ENCODE results near the gene H2BW2.
"Not testable (repeated sequence)": the region's sequence is repeated elsewhere in the genome, so short reads cannot be mapped to it uniquely, and the experiment has no call there.

H2BW2 gene

DNA sequence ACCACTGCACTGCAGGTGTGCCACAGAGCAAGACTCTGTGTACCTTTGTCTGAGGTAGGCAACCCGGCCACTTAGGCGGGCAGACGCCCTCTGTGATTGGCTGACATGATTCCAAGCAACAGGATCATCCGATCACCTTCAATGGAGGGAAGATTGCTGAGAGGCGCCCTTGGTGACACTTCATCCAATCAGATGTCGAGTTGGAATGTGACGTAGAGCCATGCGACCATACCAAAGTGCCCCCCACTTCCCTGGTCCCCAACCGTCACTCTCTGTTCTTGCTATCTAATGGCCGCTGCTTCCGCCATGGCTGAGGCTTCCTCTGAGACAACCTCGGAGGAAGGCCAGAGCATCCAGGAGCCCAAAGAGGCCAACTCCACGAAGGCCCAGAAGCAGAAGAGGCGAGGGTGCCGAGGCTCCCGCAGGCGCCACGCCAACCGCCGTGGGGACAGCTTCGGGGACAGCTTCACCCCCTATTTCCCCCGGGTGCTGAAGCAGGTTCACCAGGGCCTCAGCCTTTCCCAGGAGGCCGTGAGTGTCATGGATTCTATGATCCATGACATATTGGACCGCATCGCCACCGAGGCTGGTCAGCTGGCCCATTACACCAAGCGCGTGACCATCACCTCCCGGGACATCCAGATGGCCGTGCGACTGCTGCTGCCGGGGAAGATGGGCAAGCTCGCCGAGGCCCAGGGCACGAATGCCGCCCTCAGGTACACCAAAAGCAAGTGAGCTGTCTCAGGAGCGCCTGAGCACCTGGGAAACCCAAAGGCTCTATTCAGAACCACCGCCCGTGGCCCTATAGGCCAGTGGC is at the start of gene H2BW2:
Gene H2BW2 (plus strand): TSS at position 268 of the 817 bp plus-strand sequence. CDS start 39 bp downstream, at position 307.
- DNase-seq: no peak

GRCh38 chrX:103999234-103999633 is 40.5 kb upstream of the H2BW2 start:
- no peak for DNase-seq

GRCh38 chrX:104008831-104009230 is 30.9 kb upstream of the H2BW2 start:
- no peak for DNase-seq

- DNase-seq: no peak
These were observed 26.6 kb upstream of the H2BW2 start for GRCh38 chrX:104013158-104013557.

DNA sequence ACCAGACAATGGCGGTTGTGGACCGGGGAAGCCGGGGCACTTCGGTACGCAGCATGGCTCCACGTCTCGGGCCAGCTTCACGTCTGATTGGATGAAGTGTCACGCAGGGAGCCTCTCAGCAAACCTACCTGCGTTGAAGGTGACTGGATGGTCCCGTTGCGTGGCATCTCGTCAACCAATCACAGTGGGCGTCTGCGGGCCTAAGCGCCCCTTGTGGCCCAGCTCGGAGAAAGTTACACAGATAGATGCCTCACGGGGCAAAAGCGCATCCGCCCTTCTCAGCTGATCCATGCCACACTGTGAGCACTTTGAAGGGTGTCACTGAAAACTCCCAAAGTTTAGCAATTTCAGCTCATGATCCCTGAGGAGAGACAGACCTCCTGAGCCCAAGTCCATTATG is 26.1 kb upstream of the H2BW2 start, which contains the start of gene H2BW1:
Gene H2BW1 (minus strand): TSS at position 103 of the 400 bp plus-strand sequence. CDS start 132 bp downstream, outside the sequence.
- DNase-seq: no peak

DNA sequence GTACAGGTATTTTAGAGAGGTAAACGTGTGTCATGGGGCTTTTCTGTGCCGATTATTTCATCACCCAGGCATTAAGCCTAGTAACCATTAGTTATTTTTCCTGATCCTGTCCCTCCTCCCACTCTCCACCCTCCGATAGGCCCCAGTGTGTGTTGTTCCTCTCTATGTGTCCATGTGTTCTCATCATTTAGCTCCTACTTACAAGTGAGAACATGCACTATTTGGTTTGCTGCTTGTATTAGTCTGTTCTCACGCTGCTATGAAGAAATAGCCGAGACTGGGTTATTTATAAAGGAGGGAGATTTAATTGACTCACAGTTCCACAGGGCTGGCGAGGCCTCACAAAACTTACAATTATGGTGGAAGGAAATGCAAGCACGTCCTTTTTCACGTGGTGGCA is 24.2 kb upstream of the H2BW2 start:
- not testable (repeated sequence) for DNase-seq

- DNase-seq: no peak
These were observed 21.6 kb upstream of the H2BW2 start for GRCh38 chrX:104018126-104018525.

DNA sequence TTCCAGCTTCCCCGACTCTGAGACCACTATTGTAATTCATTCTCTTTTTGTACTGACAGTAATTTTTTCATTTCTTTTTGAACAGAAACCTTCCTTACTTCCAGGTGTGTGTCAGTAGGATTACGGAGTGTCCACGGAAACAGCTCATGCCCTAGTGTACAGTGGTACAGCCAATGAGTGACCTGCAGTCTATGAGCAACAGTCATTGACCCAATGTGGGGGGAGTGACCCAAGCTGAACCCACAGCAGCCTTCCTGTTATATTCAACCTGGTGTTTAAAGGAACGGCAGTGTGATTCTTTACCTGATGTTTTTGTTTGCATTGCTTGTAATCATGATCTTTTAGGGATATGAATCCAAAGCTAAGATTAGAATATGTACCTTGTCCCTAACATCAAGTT is 1.2 kb downstream of the H2BW2 start:
- DNase-seq: no peak

GRCh38 chrX:104045642-104046041 is 5.9 kb downstream of the H2BW2 start:
- DNase-seq: no peak

- DNase-seq: no peak
These were observed 7.4 kb downstream of the H2BW2 start for GRCh38 chrX:104047171-104047570.

- not testable (repeated sequence) for DNase-seq
These were observed 15.2 kb downstream of the H2BW2 start for GRCh38 chrX:104054956-104055355.

- DNase-seq: not testable (repeated sequence)
These were observed 22.9 kb downstream of the H2BW2 start for GRCh38 chrX:104062636-104063035.

DNA sequence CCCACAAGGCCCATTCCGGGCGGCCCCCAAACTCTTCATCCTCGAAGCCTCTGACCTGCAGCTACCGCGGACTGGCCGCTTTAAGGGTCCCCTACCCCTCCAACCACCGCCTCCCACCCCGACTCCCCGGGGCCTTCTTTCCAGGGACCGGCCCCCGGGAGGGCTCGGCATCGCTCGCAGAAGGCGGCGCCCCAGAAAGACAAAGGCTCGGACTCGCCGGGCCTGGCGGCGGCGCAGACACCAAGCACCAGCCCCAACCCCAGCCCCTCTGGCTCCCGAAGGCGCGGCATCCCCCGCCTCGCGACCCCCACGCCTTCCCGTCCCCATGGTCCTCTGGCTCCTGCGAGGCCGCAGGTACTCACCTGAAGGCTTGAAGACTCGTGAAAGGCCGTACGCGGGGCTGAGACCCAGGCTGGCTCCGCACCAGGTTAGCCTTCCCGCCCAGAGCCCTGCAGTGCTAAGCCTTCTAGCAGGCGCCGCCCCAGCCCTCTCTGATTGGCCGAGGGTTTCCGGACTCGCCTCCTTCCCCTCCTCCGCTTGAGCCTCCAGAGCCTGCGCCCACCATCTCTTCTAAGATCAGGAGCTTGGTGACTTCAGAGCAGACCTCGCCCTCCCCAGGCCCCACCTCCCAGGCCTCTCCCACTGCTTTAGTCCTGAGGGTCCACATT is 36.2 kb downstream of the H2BW2 start, which contains the start of gene TMSB15C:
Gene TMSB15C (minus strand): TSS at position 459 of the 668 bp plus-strand sequence.
- not testable (repeated sequence) for DNase-seq

GRCh38 chrX:104077854-104078253 is 38.1 kb downstream of the H2BW2 start:
- DNase-seq: not testable (repeated sequence)

GRCh38 chrX:104084063-104084462 is 44.3 kb downstream of the H2BW2 start:
- no peak for DNase-seq

DNA sequence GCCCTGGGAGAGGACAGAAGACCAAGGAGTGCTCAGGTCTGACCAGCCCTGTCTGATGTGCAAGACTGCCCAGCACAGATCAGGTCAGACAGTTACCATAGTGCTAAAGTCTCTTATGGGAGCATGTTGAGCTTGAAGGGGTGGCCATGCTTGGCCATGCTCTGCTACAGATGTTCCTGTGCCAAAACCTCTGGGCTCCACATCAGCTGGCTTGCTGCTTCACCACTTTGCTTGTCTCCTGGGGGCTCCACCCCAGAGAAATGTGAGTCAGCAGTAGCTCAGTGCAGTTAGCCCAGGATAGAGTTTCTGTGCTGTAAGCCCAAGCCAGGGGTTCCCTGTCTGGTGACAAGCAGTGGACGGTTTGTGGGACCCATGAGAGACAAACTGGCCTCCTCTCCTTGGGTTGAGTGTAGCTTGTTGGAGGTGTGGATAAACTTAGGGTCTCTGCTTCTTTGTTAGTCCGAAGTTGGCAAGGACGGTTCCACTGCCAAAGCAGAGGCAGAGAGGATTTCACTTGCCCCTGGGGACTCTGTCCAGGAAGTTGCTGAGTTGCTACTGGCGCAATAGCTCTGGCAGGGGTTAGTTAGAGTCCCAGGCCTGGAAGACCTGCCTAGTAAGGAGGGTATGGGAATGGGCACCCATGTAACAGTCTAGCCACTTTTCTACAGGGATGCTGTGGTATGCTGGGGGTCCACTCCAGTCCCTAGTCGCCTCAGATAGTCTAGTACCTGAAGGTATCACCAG is 45.0 kb downstream of the H2BW2 start:
- no peak for DNase-seq

DNA sequence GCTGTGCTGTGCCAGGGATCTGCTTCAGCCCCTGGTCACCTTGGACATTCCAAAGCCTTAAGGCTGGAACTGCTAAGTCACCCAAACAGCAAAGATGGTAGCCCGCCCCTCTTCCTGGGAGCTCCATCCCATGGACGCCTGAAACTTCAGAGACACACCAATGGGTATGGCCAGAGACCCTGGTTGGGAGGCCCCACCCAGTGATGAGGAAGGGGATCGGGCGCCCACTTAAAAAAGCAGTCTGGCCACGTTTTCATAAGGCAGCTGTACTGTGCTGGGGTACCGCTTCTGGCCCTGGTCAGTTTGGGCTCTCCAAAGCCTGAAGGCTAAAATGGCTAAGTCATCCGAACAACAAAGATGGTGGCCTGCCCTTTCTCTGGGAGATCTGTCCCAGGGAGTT is 45.7 kb downstream of the H2BW2 start:
- no peak for DNase-seq

DNA sequence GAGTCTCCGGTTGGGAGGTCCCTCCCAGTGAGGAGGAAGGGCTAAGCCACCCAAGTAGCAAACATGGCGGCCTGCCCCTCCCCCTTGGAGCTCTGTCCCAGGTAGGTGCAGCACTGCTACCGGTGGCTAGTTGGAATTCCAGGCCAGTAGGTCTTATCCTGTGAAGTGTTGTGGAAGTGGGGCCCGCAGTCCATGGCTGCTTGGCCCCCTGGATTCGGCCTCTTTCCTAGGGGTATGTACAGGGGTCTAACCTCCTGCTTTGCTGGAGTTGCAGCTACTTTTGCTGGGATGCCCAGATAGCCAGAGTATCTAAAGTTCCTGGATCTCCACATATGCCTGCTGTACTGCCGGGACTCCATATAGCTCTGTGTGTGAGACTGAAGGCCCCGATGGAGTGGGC is 46.2 kb downstream of the H2BW2 start:
- no peak for DNase-seq
